T47D (cell line): Measurements from ENCODE around the gene MAP4K1.

Source experiments
- DNase-seq, 2 experiments: peaks; one replicate each; pipeline versions ENCODE4 v3.0.0 to v3.0.0-alpha.2; 2011 to 2012; ENCODE audit warnings: low read depth in 1 of 2, low spot score in 1 of 2
- JUND ChIP-seq: IDR thresholded peaks from 2 replicates; pipeline ENCODE4 v1.6.1; 2012; ENCODE audit warnings: low read depth
- in situ Hi-C: cut with HindIII; loops from 2 replicates; pipeline ENCODE4 v1.10.0; 2016; ENCODE audit warnings: low sequenced_read_pairs, low pct_unique_long_range_greater_than_20kb

MAP4K1 gene

GRCh38 chr19:38658462-38659306 is 40.9 kb upstream of the MAP4K1 start:
- DNase-seq = peak; percentile 48 to 98
- TF ChIP-seq JUND = peak; percentile 41; the same call in 1 of the 2 replicates
- in situ Hi-C loops = no loop called here

- no peak for TF ChIP-seq JUND
- DNase-seq = no peak
- in situ Hi-C loops = no loop called here
Measured at GRCh38 chr19:38657633-38658222, 40.0 kb upstream of the MAP4K1 start.

- no peak for DNase-seq
- in situ Hi-C loops = no loop called here
- TF ChIP-seq JUND = no peak
Measured at GRCh38 chr19:38656171-38656981, 38.6 kb upstream of the MAP4K1 start.

- in situ Hi-C loops = no loop called here
- DNase-seq = no peak
- TF ChIP-seq JUND = no peak
Measured at GRCh38 chr19:38655148-38655824, 37.5 kb upstream of the MAP4K1 start.

- TF ChIP-seq JUND = no peak
- DNase-seq = no peak
- in situ Hi-C loops = no loop called here
Measured at GRCh38 chr19:38654628-38655055, 36.9 kb upstream of the MAP4K1 start.

GRCh38 chr19:38653028-38653571 is 35.3 kb upstream of the MAP4K1 start:
- in situ Hi-C loops = no loop called here
- DNase-seq = no peak
- no peak for TF ChIP-seq JUND

GRCh38 chr19:38650911-38651584 is 33.3 kb upstream of the MAP4K1 start:
- no peak for TF ChIP-seq JUND
- DNase-seq = no peak
- in situ Hi-C loops = no loop called here

- no peak for TF ChIP-seq JUND
- in situ Hi-C loops = no loop called here
- DNase-seq = no peak
Measured at GRCh38 chr19:38650172-38650775, 32.5 kb upstream of the MAP4K1 start.

GRCh38 chr19:38649305-38650171 is 31.8 kb upstream of the MAP4K1 start:
- in situ Hi-C loops = no loop called here
- DNase-seq = no peak
- no peak for TF ChIP-seq JUND

- in situ Hi-C loops = no loop called here
- no peak for TF ChIP-seq JUND
- no peak for DNase-seq
Measured at GRCh38 chr19:38648769-38649304, 31.1 kb upstream of the MAP4K1 start.
